SK-N-SH treated with all-trans-retinoic acid at 6 μM for 48 hours (cell line): ENCODE results near the gene ADAMTSL1.

Experiments
- ARNTL ChIP-seq: fragments of 450-650 bp; formaldehyde crosslinking; IDR thresholded peaks from 2 replicates; pipeline ENCODE4 v1.5.0; 2020; ENCODE audit warnings: low read depth, mild to moderate bottlenecking, moderate library complexity, borderline replicate concordance
- CSDC2 ChIP-seq: fragments of 250-450 bp; sonication (Bioruptor Pico); IDR thresholded peaks from 2 replicates; pipeline ENCODE4 v1.5.0; 2020; ENCODE audit warnings: mild to moderate bottlenecking, moderate library complexity
- ESRRG ChIP-seq: fragments of 250-450 bp; sonication (Bioruptor Pico); IDR thresholded peaks from 2 replicates; pipeline ENCODE4 v1.6.1; 2021; ENCODE audit warnings: mild to moderate bottlenecking
- RARB ChIP-seq: fragments of 250-450 bp; sonication (Bioruptor Pico); IDR thresholded peaks from 2 replicates; pipeline ENCODE4 v1.8.0; 2021; ENCODE audit warnings: mild to moderate bottlenecking, moderate library complexity
- SNAI2 ChIP-seq: fragments of 250-450 bp; sonication (Bioruptor Pico); IDR thresholded peaks from 2 replicates; pipeline ENCODE4 v1.5.0; 2020; ENCODE audit warnings: mild to moderate bottlenecking, moderate library complexity
- TCF4 ChIP-seq: fragments of 250-450 bp; sonication (Bioruptor Pico); IDR thresholded peaks from 2 replicates; pipeline ENCODE4 v1.8.0; 2021; ENCODE audit warnings: mild to moderate bottlenecking, moderate library complexity, borderline replicate concordance
- ZFP3 ChIP-seq: fragments of 250-450 bp; sonication (Bioruptor Pico); IDR thresholded peaks from 2 replicates; pipeline ENCODE4 v1.5.0; 2020; ENCODE audit warnings: mild to moderate bottlenecking, moderate library complexity
- ZNF70 ChIP-seq: fragments of 450-650 bp; formaldehyde crosslinking; IDR thresholded peaks from 2 replicates; pipeline ENCODE4 v1.5.0; 2020; ENCODE audit warnings: mild to moderate bottlenecking, moderate library complexity
- TF ChIP-seq, protein P1 (sequence below): fragments of 250-450 bp; sonication (Bioruptor Pico); IDR thresholded peaks from 2 replicates; pipeline ENCODE4 v1.5.1; 2020; ENCODE audit warnings: low read depth, mild to moderate bottlenecking, moderate library complexity
- TF ChIP-seq, protein P2 (sequence below): fragments of 250-450 bp; sonication (Bioruptor Pico); IDR thresholded peaks from 2 replicates; pipeline ENCODE4 v1.5.1; 2021; ENCODE audit warnings: mild to moderate bottlenecking, moderate library complexity
- TF ChIP-seq, protein P3 (sequence below): fragments of 250-450 bp; sonication (Bioruptor Pico); IDR thresholded peaks from 2 replicates; pipeline ENCODE4 v1.5.0; 2020; ENCODE audit warnings: mild to moderate bottlenecking, moderate library complexity
- TF ChIP-seq, protein P4 (sequence below): fragments of 250-450 bp; sonication (Bioruptor Pico); IDR thresholded peaks from 2 replicates; pipeline ENCODE4 v1.8.0; 2021; ENCODE audit warnings: low read depth, mild to moderate bottlenecking, moderate library complexity, borderline replicate concordance

DNA sequence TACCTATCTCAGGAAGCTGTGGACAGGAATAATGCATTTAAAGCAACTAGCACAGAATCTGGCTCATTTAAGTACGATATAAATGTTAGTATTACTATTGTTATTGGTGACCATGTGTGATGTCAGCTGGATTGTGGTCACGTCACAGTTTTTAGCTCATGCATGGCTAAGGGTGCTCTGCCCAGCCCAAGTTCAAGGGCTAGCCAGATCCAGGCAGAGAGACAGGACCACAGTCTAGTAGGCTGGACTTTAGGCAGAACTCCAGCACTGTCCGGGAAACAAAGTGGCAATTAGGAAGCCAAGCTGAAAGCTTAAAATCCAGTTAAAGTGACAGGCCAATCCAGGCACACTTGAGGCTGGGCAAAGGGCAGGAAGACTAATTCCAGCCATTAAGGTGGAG lies 273.6 kb downstream of the ADAMTSL1 start:
- TF ChIP-seq, protein P1, sequence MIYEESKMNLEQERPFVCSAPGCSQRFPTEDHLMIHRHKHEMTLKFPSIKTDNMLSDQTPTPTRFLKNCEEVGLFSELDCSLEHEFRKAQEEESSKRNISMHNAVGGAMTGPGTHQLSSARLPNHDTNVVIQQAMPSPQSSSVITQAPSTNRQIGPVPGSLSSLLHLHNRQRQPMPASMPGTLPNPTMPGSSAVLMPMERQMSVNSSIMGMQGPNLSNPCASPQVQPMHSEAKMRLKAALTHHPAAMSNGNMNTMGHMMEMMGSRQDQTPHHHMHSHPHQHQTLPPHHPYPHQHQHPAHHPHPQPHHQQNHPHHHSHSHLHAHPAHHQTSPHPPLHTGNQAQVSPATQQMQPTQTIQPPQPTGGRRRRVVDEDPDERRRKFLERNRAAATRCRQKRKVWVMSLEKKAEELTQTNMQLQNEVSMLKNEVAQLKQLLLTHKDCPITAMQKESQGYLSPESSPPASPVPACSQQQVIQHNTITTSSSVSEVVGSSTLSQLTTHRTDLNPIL (CRISPR knock-in tag), result no peak
- TF ChIP-seq ZFP3 (CRISPR knock-in tag) (no peak), RARB (no peak), ZNF70 (CRISPR knock-in tag) (no peak), TCF4 (CRISPR knock-in tag) (no peak), CSDC2 (no peak), SNAI2 (CRISPR knock-in tag) (no peak), ESRRG (CRISPR knock-in tag) (no peak), ARNTL (CRISPR knock-in tag) (no peak)
- TF ChIP-seq, protein P2, sequence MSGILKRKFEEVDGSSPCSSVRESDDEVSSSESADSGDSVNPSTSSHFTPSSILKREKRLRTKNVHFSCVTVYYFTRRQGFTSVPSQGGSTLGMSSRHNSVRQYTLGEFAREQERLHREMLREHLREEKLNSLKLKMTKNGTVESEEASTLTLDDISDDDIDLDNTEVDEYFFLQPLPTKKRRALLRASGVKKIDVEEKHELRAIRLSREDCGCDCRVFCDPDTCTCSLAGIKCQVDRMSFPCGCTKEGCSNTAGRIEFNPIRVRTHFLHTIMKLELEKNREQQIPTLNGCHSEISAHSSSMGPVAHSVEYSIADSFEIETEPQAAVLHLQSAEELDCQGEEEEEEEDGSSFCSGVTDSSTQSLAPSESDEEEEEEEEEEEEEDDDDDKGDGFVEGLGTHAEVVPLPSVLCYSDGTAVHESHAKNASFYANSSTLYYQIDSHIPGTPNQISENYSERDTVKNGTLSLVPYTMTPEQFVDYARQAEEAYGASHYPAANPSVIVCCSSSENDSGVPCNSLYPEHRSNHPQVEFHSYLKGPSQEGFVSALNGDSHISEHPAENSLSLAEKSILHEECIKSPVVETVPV, result no peak
- TF ChIP-seq, protein P3, sequence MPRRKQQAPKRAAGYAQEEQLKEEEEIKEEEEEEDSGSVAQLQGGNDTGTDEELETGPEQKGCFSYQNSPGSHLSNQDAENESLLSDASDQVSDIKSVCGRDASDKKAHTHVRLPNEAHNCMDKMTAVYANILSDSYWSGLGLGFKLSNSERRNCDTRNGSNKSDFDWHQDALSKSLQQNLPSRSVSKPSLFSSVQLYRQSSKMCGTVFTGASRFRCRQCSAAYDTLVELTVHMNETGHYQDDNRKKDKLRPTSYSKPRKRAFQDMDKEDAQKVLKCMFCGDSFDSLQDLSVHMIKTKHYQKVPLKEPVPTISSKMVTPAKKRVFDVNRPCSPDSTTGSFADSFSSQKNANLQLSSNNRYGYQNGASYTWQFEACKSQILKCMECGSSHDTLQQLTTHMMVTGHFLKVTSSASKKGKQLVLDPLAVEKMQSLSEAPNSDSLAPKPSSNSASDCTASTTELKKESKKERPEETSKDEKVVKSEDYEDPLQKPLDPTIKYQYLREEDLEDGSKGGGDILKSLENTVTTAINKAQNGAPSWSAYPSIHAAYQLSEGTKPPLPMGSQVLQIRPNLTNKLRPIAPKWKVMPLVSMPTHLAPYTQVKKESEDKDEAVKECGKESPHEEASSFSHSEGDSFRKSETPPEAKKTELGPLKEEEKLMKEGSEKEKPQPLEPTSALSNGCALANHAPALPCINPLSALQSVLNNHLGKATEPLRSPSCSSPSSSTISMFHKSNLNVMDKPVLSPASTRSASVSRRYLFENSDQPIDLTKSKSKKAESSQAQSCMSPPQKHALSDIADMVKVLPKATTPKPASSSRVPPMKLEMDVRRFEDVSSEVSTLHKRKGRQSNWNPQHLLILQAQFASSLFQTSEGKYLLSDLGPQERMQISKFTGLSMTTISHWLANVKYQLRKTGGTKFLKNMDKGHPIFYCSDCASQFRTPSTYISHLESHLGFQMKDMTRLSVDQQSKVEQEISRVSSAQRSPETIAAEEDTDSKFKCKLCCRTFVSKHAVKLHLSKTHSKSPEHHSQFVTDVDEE (CRISPR knock-in tag), result no peak
- TF ChIP-seq, protein P4, sequence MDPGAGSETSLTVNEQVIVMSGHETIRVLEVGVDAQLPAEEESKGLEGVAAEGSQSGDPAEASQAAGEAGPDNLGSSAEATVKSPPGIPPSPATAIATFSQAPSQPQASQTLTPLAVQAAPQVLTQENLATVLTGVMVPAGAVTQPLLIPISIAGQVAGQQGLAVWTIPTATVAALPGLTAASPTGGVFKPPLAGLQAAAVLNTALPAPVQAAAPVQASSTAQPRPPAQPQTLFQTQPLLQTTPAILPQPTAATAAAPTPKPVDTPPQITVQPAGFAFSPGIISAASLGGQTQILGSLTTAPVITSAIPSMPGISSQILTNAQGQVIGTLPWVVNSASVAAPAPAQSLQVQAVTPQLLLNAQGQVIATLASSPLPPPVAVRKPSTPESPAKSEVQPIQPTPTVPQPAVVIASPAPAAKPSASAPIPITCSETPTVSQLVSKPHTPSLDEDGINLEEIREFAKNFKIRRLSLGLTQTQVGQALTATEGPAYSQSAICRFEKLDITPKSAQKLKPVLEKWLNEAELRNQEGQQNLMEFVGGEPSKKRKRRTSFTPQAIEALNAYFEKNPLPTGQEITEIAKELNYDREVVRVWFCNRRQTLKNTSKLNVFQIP (CRISPR knock-in tag), result no peak
